BLaER1 treated with 17β-estradiol and CSF1 and Interleukin-3, amounts not matched to agents 10 nM and 100 nM (cell line): ENCODE measurements around the gene B3GALT2.
A peak's percentile ranks its signal among the peaks of the same experiment; 100 is the strongest.
"Not testable (repeated sequence)": the region's sequence is repeated elsewhere in the genome, so short reads cannot be mapped to it uniquely, and the experiment has no call there.

Experiments
- H3K27ac ChIP-seq, 11 experiments: shearing (Covaris generic); formaldehyde crosslinking; 2 replicates each; pipeline ENCODE4 v1.8.1; 2022
- H3K27me3 ChIP-seq, 11 experiments: shearing (Covaris generic); formaldehyde crosslinking; 2 replicates each; pipeline ENCODE4 v1.8.1; 2022
- H3K36me3 ChIP-seq, 11 experiments: shearing (Covaris generic); formaldehyde crosslinking; 2 replicates each; pipeline ENCODE4 v1.8.1; 2022
- H3K4me1 ChIP-seq, 10 experiments: shearing (Covaris generic); formaldehyde crosslinking; 2 replicates each; pipeline ENCODE4 v1.8.1; 2022
- H3K4me2 ChIP-seq, 11 experiments: shearing (Covaris generic); formaldehyde crosslinking; 2 replicates each; pipeline ENCODE4 v1.8.1; 2022
- H3K4me3 ChIP-seq, 10 experiments: shearing (Covaris generic); formaldehyde crosslinking; 2 replicates each; pipeline ENCODE4 v1.8.1; 2022
- H3K9ac ChIP-seq, 11 experiments: shearing (Covaris generic); formaldehyde crosslinking; 2 replicates each; pipeline ENCODE4 v1.8.1; 2022
- H3K9me3 ChIP-seq, 11 experiments: shearing (Covaris generic); formaldehyde crosslinking; replicated peaks in 1 of 11; 2 replicates each; pipeline ENCODE4 v1.8.1; 2022
- H4K20me1 ChIP-seq, 11 experiments: shearing (Covaris generic); formaldehyde crosslinking; 2 replicates each; pipeline ENCODE4 v1.8.1; 2022
- Cebpa-rat ChIP-seq, 11 experiments: shearing (Covaris generic); IDR thresholded peaks; 2 replicates each; pipeline ENCODE4 v1.8.1; 2022

The B3GALT2 gene

DNA sequence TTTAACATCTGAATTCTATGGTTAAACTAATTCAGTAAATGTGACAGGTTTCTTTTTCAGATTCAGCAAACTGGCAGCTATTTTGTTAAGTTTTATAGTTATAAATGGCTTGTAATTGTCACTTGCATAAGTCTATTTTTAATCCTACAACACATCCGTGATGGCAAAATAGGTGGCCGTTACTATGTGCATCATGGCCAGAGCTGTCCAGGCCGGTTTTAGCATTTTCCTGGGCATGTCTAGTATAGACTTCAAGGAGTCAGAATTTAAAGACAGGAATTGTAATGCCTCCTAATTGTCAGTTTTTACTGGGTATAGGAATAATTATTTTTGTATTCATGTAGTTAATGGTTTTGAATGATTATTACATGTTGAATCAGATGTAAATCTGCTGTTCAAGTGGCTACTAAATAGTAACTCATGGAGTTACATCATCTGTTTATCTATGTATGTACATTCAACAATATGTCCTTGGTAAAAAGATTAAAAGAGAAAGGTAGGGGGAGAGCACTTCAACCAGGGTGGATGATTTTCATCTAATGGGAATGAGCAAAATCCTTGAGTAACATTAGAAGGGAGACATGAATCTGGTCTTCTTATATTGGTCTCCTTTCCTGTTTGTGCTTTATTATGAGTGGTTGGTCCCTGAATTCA lies 3.2 kb upstream of the B3GALT2 start:
- Histone ChIP-seq H3K4me3 (no peak overlapping the region), H3K9me3 (peaks cover 23 to 40% (median 32%) of the 10 kb centered on the region in 11 experiments), H3K4me1 (peaks cover 5 to 18% (median 10%) of the 10 kb centered on the region in 10 experiments; a peak in 12 of 20 replicates), H3K36me3 (peaks cover 23 to 51% (median 39%) of the 10 kb centered on the region in 11 experiments), H3K27ac (no peak overlapping the region), H4K20me1 (peaks cover 14 to 75% (median 41%) of the 10 kb centered on the region in 11 experiments; a peak in 21 of 22 replicates), H3K27me3 (no peaks in the 10 kb centered on the region), H3K9ac (no peak overlapping the region), H3K4me2 (no peak overlapping the region)
- no peak for TF ChIP-seq Cebpa-rat (IDR thresholded peaks at IDR 0.05)

DNA sequence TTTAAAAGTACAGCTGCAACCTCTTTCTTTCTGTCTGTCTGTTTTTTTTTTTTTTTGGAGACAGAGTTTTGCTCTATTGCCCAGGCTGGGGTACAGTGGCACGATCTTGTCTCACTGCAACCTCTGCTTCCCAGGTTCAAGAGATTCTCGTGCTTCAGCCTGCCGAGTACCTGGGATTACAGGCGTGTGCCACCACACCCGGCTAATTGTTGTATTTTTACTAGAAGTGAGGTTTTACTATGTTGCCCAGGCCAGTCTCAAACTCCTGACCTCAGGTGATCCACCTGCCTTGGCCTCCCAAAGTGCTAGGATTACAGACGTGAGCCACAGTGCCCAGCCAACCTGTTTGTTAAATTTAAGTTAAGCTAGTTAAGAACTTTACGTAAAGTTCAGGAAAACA lies 2.5 kb upstream of the B3GALT2 start:
- not testable (repeated sequence) for H3K4me3 ChIP-seq, H3K27ac ChIP-seq, H3K4me2 ChIP-seq, H3K27me3 ChIP-seq, H3K9ac ChIP-seq
- peaks cover 5 to 18% (median 10%) of the 10 kb centered on the region in 10 experiments; a peak in 12 of 20 replicates for H3K4me1 ChIP-seq
- peaks cover 23 to 44% (median 33%) of the 10 kb centered on the region in 11 experiments for H3K36me3 ChIP-seq
- H3K9me3 ChIP-seq, result peaks cover 23 to 38% (median 32%) of the 10 kb centered on the region in 11 experiments
- peaks cover 14 to 78% (median 41%) of the 10 kb centered on the region in 11 experiments; a peak in 21 of 22 replicates for H4K20me1 ChIP-seq

DNA sequence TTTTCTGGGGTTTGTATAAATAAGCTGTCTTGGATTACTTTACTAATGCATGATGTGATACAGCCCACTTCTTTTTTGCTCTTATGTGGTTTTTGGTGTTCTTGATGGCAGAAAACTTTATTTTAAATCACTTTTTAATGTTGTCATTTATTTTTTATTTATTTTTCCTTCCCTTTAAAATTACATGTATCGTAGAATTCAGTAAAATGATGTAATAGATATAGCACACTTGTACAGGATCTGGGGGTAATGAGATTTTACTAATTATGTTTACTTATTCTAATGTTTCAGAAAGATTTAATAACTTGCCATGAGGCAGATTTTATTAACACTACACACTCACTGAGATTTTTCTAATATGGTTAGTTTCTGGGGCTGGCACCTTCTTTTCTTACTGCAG lies 701 bp upstream of the B3GALT2 start:
- no peak overlapping the region for H3K27ac ChIP-seq

DNA sequence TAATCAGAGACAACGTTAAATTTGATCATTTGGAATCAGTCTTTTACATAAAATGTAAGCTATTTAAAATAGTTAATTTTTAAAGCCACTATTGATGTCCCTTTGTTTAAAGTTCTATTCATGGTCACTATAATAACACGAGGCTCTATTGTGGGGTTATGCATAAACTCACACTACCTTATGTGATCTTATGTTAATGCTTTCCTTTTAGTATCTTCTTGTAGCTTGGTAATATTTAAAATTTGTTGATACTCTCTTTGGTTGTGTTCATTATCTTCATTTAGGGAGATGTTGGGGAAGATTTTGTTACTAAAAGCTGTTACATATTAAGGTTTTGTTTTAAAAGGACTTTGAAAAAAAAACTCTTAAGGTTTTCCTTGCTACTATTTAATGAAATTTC lies 1.2 kb downstream of the B3GALT2 start:
- TF ChIP-seq Cebpa-rat (IDR thresholded peaks at IDR 0.05), result no peak
- H3K9ac ChIP-seq, result no peak overlapping the region

More for the DNA sequence above, 701 bp upstream of the B3GALT2 start:
- peaks cover 5 to 18% (median 10%) of the 10 kb centered on the region in 10 experiments; a peak in 12 of 20 replicates for H3K4me1 ChIP-seq
- H3K4me3 ChIP-seq, result no peak overlapping the region
- peaks cover 12 to 27% (median 21%) of the 10 kb centered on the region in 11 experiments for H3K36me3 ChIP-seq
- H3K9ac ChIP-seq, result no peak overlapping the region
- H3K27me3 ChIP-seq, result no peaks in the 10 kb centered on the region
- H3K4me2 ChIP-seq, result peak overlapping the region in 2 of 11 experiments; percentile 45 to 55; a peak in 4 of 22 replicates
- no peak for TF ChIP-seq Cebpa-rat (IDR thresholded peaks at IDR 0.05)
- H4K20me1 ChIP-seq, result peaks cover 17 to 85% (median 58%) of the 10 kb centered on the region in 11 experiments
- H3K9me3 ChIP-seq, result peaks cover 12 to 27% (median 19%) of the 10 kb centered on the region in 11 experiments

DNA sequence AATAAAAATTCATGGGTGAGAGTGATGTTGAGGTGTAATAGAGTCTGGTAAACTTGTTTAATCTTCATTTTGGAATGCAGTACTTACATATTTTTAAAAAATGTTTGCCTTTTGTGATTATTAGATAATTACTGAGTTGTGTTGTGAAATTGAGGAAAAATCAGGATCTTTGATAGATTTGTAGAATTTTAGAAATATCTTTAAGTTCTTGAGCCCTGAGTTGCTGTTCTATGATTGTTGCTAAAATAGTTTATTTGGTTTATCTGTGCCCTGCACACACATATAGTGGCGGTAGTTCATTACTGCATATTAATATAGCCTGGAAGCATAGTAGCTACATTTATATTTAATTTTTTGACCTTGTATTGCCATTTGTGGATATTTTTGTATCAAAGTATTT lies 1.6 kb downstream of the B3GALT2 start:
- no peak for TF ChIP-seq Cebpa-rat (IDR thresholded peaks at IDR 0.05)
- H3K27me3 ChIP-seq, result no peaks in the 10 kb centered on the region
- no peak overlapping the region for H3K4me3 ChIP-seq
- peaks cover 0 to 6% (median 0%) of the 10 kb centered on the region in 11 experiments; a peak in 1 of 22 replicates for H3K9me3 ChIP-seq
- H4K20me1 ChIP-seq, result peaks cover 37 to 97% (median 80%) of the 10 kb centered on the region in 11 experiments
- H3K9ac ChIP-seq, result no peak overlapping the region
- H3K27ac ChIP-seq, result no peak overlapping the region
- no peak overlapping the region for H3K4me2 ChIP-seq
- H3K36me3 ChIP-seq, result peaks cover 0 to 17% (median 0%) of the 10 kb centered on the region in 11 experiments; a peak in 3 of 22 replicates
- H3K4me1 ChIP-seq, result peaks cover 5 to 18% (median 10%) of the 10 kb centered on the region in 10 experiments; a peak in 12 of 20 replicates

More for the DNA sequence above, 1.2 kb downstream of the B3GALT2 start:
- Histone ChIP-seq H3K27ac (no peak overlapping the region), H3K9me3 (peaks cover 0 to 8% (median under 1%) of the 10 kb centered on the region in 11 experiments; a peak in 4 of 22 replicates), H4K20me1 (peaks cover 36 to 97% (median 77%) of the 10 kb centered on the region in 11 experiments), H3K4me2 (no peak overlapping the region), H3K4me3 (no peak overlapping the region), H3K36me3 (peaks cover 0 to 15% (median 2%) of the 10 kb centered on the region in 11 experiments; a peak in 5 of 22 replicates), H3K27me3 (no peaks in the 10 kb centered on the region), H3K4me1 (peaks cover 5 to 18% (median 10%) of the 10 kb centered on the region in 10 experiments; a peak in 12 of 20 replicates)

DNA sequence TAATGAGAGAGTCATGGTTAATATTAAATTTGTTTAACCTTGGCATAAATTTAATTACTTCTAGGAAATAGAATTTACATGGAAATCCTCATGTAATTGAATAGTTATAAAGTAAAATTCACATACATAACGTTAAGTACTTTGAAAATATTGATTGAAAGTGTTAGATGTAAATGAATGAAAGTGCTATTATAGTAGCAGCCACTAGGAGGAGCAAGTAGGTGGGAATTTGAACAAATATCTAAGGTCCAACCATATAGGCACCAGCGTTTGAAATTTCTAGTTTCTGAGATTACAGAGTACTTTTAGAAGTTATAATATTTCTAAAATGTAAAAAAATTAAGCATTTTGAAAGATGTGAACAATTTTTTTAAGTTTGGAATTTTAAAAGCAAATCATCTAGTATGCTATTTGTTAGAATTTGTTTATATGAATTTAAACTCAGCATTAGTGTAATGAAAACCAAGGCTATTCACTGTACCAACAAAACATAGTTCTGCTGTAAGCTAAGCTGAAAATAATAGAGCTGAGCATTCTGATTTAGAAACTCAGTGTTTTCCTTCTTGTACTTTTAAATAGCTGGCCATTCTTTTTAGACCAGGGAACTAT lies 3.3 kb downstream of the B3GALT2 start:
- Histone ChIP-seq H3K4me3 (no peak overlapping the region), H3K9me3 (no peaks in the 10 kb centered on the region), H3K36me3 (peaks cover 0 to 5% (median 0%) of the 10 kb centered on the region in 11 experiments; a peak in 1 of 22 replicates), H3K27me3 (no peaks in the 10 kb centered on the region), H3K4me1 (peaks cover 5 to 18% (median 11%) of the 10 kb centered on the region in 10 experiments; a peak in 12 of 20 replicates), H3K9ac (no peak overlapping the region), H4K20me1 (peaks cover 40 to 97% (median 76%) of the 10 kb centered on the region in 11 experiments), H3K27ac (no peak overlapping the region), H3K4me2 (no peak overlapping the region)
- TF ChIP-seq Cebpa-rat (IDR thresholded peaks at IDR 0.05), result no peak

DNA sequence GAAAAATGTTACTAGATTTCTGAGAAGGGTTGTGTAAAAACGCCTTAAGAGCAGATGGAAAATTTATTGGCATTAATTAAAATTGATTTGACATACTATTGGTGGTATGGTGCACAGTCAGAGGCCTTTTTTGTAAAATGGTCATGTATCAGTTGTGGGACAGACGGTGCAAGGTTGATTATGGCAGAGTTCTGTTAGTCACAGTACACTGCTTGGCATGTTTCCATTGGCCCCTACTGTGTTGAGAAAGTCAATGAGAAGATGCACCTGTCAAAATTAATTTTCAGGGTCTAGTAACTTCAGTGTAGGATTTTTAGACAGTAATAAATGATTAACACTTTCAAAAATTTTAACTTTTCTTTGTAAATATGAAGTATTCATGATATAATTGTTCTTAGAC lies 4.4 kb downstream of the B3GALT2 start:
- no peak overlapping the region for H3K27ac ChIP-seq
- H3K36me3 ChIP-seq, result peaks cover 0 to 9% (median 1%) of the 10 kb centered on the region in 11 experiments; a peak in 9 of 22 replicates
- peaks cover 5 to 13% (median 11%) of the 10 kb centered on the region in 10 experiments; a peak in 12 of 20 replicates for H3K4me1 ChIP-seq
- H3K9ac ChIP-seq, result no peak overlapping the region
- TF ChIP-seq Cebpa-rat (IDR thresholded peaks at IDR 0.05), result no peak
- no peaks in the 10 kb centered on the region for H3K27me3 ChIP-seq
- no peaks in the 10 kb centered on the region for H3K9me3 ChIP-seq
- peaks cover 40 to 97% (median 66%) of the 10 kb centered on the region in 11 experiments for H4K20me1 ChIP-seq
- no peak overlapping the region for H3K4me3 ChIP-seq
- H3K4me2 ChIP-seq, result no peak overlapping the region

DNA sequence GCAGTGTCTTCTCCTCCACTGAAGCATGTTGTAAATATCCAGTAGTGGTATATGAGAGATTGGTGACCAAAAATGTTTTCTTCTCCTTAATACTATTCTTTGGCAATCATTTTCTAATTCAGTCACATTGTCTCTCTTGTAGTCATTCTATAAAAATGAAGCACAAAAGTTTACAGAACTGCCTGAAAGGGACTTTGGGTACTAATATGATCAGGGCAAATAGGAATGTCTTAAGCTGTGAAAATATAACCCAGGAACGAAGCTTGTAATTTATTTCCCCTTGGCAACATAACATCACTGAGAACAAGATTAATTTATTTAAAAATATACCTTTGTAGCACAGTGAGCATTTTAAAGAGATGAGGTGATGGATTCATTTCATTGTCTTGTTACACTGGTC lies 4.9 kb downstream of the B3GALT2 start:
- Histone ChIP-seq H3K27me3 (no peaks in the 10 kb centered on the region), H3K9me3 (no peaks in the 10 kb centered on the region), H4K20me1 (peaks cover 38 to 97% (median 64%) of the 10 kb centered on the region in 11 experiments), H3K4me3 (no peak overlapping the region), H3K4me1 (peaks cover 5 to 9% (median 8%) of the 10 kb centered on the region in 10 experiments; a peak in 12 of 20 replicates), H3K9ac (no peak overlapping the region), H3K4me2 (no peak overlapping the region), H3K36me3 (peaks cover 0 to 14% (median 6%) of the 10 kb centered on the region in 11 experiments; a peak in 11 of 22 replicates), H3K27ac (no peak overlapping the region)
- TF ChIP-seq Cebpa-rat (IDR thresholded peaks at IDR 0.05), result no peak

DNA sequence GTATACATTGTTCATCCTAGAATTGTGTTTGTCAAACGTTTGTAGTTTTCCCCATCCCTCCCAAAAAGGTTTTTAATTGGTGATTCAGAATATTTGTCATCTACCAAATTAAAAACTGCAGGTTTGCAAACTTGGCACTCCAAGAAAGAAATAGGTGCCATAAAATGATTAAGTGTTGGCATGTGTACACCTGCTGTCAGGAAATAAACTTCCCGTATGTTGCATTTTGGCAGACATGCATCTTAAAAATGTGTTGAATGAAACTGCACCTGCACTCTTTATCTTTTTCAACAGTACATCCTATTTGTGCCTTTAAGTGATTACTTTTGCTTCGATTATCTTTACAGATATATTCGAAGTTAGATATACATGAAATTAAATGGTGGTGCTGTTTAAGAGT lies 7.3 kb downstream of the B3GALT2 start:
- no peak overlapping the region for H3K9ac ChIP-seq
- no peak overlapping the region for H3K4me3 ChIP-seq
- H3K9me3 ChIP-seq, result no peaks in the 10 kb centered on the region
- H3K4me2 ChIP-seq, result no peak overlapping the region
- peaks cover 0 to 3% (median 0%) of the 10 kb centered on the region in 10 experiments; a peak in 1 of 20 replicates for H3K4me1 ChIP-seq
- no peaks in the 10 kb centered on the region for H3K27me3 ChIP-seq
- no peak for TF ChIP-seq Cebpa-rat (IDR thresholded peaks at IDR 0.05)
- peaks cover 8 to 36% (median 15%) of the 10 kb centered on the region in 11 experiments; a peak in 15 of 22 replicates for H3K36me3 ChIP-seq
- H4K20me1 ChIP-seq, result peaks cover 29 to 97% (median 58%) of the 10 kb centered on the region in 11 experiments; a peak in 21 of 22 replicates
- H3K27ac ChIP-seq, result no peak overlapping the region
